Bronchial epithelial cell (primary cell): Measurements from ENCODE around the gene SLC45A1. TPM values are rescaled to one million over a fixed set of nuclear protein-coding genes. Genes with fewer than 3 reads are reported as not detected.
"Not testable (repeated sequence)": the region's sequence is repeated elsewhere in the genome, so short reads cannot be mapped to it uniquely, and the experiment has no call there.

ENCODE experiments used
- DNase-seq: peaks from one replicate; pipeline ENCODE4 v3.0.0-alpha.2; 2010; ENCODE audit warnings: low read depth
- FAIRE-seq: peaks from 2 replicates; lab custom pipeline; 2011; peaks lifted over from hg19 to GRCh38; lab: Jason Lieb, UNC
- H3K27me3 ChIP-seq: 2 replicates; pipeline ENCODE4 v1.5.1; 2011; ENCODE audit warnings: low read length; ENCODE audit not compliant: control insufficient read depth, insufficient read depth
- H3K36me3 ChIP-seq: 2 replicates; pipeline ENCODE4 v1.5.1; 2011; ENCODE audit warnings: low read length; ENCODE audit not compliant: control insufficient read depth, insufficient read depth
- H3K4me3 ChIP-seq: 2 replicates; pipeline ENCODE4 v1.5.1; 2011; ENCODE audit warnings: mild to moderate bottlenecking, low read depth, low read length, control low read depth
- total RNA-seq: library from RNA; depleted of rRNA; stranded (reverse); fragments of >200 nt; gene quantifications from 2 replicates; pipeline ENCODE4 v1.2.1, GENCODE V29; 2014
- TF ChIP-seq, protein P1 (sequence below): IDR thresholded peaks from 2 replicates; pipeline ENCODE4 v1.5.1; 2011; ENCODE audit warnings: mild to moderate bottlenecking, moderate library complexity, low read length, control low read depth, inconsistent platforms; ENCODE audit not compliant: insufficient read depth, severe bottlenecking

Gene SLC45A1
- total RNA-seq, 1 donor from 2014 or later: 0.26 TPM

DNA sequence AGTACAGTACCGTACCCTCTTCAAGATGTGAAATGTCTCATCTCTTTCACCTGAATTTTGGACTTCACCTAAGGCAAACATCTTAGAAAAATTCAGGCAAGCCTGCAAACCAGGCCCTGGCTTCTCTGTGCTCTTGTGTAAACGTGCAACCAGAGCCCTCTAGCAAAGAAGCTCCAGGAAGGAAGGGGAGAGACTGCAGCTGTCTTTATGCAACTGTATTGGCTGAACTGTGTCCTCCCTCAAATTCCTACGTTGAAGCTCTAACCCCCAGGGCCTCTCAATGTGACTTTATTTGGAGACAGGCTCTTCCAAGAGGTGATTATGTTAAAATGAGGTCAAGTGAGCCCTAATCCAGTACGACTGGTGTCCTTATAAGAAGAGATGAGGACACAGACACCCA, 60.3 kb downstream of the SLC45A1 start:
- H3K27me3 ChIP-seq: no peaks in the 10 kb centered on the region
- H3K4me3 ChIP-seq: no peak overlapping the region
- H3K36me3 ChIP-seq: no peaks in the 10 kb centered on the region
- FAIRE-seq: no peak
- TF ChIP-seq, protein P1, sequence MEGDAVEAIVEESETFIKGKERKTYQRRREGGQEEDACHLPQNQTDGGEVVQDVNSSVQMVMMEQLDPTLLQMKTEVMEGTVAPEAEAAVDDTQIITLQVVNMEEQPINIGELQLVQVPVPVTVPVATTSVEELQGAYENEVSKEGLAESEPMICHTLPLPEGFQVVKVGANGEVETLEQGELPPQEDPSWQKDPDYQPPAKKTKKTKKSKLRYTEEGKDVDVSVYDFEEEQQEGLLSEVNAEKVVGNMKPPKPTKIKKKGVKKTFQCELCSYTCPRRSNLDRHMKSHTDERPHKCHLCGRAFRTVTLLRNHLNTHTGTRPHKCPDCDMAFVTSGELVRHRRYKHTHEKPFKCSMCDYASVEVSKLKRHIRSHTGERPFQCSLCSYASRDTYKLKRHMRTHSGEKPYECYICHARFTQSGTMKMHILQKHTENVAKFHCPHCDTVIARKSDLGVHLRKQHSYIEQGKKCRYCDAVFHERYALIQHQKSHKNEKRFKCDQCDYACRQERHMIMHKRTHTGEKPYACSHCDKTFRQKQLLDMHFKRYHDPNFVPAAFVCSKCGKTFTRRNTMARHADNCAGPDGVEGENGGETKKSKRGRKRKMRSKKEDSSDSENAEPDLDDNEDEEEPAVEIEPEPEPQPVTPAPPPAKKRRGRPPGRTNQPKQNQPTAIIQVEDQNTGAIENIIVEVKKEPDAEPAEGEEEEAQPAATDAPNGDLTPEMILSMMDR: no peak
- no peak for DNase-seq

DNA sequence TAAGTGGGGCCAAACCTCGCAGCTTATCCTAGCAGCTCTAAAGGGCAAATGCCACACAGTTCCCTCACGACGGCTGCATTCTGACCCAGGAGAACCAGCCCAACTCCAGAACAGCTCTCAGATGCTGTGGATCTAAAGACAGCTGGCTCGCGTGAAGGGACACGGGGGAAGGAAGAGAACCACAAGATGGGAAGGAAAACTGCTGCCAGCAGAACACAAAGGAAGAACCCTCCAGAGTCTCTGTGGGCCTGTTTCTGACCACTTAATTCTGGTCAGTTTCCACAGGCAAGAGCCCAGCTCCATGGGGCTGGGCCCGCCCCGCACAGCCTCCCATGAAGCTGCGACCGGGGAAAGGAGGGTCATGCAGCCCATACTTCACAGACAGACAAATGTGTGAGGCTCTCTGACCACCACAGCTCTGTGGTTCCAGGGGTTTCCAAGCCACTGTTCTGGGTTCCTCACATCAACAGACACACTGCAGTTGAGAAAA, 61.1 kb downstream of the SLC45A1 start:
- FAIRE-seq (peak; percentile 32), DNase-seq (no peak)
- TF ChIP-seq, protein P1: no peak
- no peaks in the 10 kb centered on the region for H3K36me3 ChIP-seq
- no peak overlapping the region for H3K4me3 ChIP-seq
- H3K27me3 ChIP-seq: no peaks in the 10 kb centered on the region

DNA sequence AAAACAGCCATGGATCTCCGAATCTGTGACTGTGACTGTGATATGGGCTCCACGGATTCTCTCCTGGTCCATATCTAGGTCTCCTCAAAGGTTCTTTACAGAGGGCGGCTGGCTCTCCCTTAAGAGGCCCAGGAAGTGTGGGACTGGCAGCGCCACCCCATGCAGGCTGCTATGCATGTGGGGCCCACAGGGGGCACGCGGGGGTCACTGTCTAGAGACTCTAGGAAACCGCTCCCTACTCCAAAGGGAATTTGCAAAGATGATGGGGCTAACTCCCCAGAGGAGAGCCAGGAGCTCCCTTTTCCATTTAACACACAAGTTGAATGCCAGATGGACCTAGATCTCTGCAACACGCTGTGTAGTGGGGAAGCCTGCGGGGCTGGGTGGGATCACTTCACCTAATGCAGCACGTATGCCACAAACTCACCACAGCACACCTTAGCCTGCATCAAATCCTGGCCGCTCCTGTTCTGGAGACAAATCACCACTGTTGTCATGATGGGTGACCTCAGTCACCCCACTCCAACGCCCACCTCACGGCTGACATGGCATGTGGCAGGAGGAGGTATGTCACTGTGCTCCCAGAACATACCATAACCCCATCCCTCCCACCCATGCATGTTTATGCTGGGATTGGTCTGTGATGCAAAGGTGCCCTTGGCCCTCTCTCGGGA, 61.7 kb downstream of the SLC45A1 start:
- TF ChIP-seq, protein P1: no peak
- FAIRE-seq (no peak), DNase-seq (no peak)
- H3K27me3 ChIP-seq: no peaks in the 10 kb centered on the region
- H3K4me3 ChIP-seq: no peak overlapping the region
- no peaks in the 10 kb centered on the region for H3K36me3 ChIP-seq

DNA sequence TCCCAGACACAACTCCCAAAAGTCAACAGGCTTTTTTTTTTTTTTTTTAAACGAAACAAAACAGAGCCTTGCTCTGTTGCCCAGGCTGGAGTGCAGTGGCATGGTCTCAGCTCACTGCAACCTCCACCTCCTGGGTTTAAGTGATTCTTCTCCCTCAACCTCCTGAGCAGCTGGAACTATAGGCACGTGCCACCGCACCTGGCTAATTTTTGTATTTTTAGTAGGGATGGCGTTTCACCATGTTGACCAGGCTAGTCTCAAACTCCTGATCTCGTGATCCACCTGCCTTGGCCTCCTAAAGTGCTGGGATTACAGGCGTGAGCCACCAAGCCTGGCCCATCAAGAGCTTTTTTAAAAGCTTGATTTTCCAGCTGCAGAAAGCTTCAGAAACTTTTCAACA, 62.4 kb downstream of the SLC45A1 start:
- FAIRE-seq, H3K4me3 ChIP-seq, H3K27me3 ChIP-seq, H3K36me3 ChIP-seq, DNase-seq: not testable (repeated sequence)

DNA sequence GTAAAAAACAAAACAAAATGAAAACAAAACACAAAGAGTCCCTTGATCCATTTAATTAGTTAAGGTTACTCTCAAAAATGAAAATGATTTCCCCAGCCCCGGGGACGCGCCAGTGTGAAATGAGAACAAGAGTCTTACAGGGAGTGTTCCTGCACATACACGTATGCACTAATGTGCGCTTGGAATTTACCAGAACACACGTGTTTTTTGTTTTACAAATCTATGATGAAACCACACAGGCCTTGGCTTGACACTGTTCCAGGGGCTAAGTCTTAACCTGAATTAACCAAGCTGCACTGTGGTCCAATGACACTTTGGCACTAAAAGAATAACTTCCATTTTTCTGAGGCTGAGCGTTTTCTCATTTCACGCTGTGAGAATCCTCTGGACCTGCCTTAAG, 63.7 kb downstream of the SLC45A1 start:
- DNase-seq: peak; percentile 80
- TF ChIP-seq, protein P1: no peak
- Histone ChIP-seq H3K4me3 (no peak overlapping the region), H3K36me3 (no peaks in the 10 kb centered on the region), H3K27me3 (no peaks in the 10 kb centered on the region)
- no peak for FAIRE-seq

DNA sequence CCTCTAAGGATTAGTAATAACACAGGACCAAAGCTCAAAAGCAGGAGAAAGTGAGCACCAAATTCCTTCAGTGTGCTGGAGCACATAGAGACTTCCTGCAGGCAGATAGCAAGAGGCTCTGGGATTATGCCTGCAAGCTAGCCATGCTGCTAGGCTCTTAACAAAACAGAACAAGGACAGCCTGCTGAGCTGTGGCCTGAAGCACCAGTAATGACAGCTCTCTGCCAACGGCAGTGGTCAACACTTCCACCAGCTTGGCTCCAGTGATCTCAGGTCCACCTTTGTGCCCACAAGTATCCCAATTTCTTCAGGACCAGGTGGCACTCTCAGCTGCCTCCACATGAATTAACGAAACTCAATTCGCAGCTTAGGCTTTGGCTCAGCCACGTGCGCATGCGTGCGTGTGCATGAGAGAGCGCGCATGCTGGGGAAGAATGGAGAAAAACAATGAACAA, 64.2 kb downstream of the SLC45A1 start:
- no peak for FAIRE-seq

More for the DNA sequence above, 64.2 kb downstream of the SLC45A1 start:
- H3K4me3 ChIP-seq: no peak overlapping the region
- no peaks in the 10 kb centered on the region for H3K27me3 ChIP-seq
- TF ChIP-seq, protein P1: no peak
- no peak for DNase-seq
- no peaks in the 10 kb centered on the region for H3K36me3 ChIP-seq
